Skeletal muscle cell (primary cell): ENCODE results near the gene CCNY.

Source experiments
- DNase-seq: peaks from one replicate; pipeline ENCODE4 v3.0.0-alpha.2; 2010; ENCODE audit warnings: low read depth
- H3K4me3 ChIP-seq: 2 replicates; pipeline ENCODE4 v1.5.1; 2011; ENCODE audit warnings: low read depth, mild to moderate bottlenecking, control low read depth, low read length, moderate library complexity

CCNY gene

GRCh38 chr10:35377050-35377728 is 40.9 kb downstream of the CCNY start:
- no peak overlapping the region for H3K4me3 ChIP-seq

GRCh38 chr10:35378541-35379210 is 42.4 kb downstream of the CCNY start:
- H3K4me3 ChIP-seq, result no peak overlapping the region
- DNase-seq, result peak; percentile 55

More at GRCh38 chr10:35377050-35377728, 40.9 kb downstream of the CCNY start:
- no peak for DNase-seq

GRCh38 chr10:35379226-35380137 is 43.2 kb downstream of the CCNY start:
- DNase-seq, result peak; percentile 88

GRCh38 chr10:35382096-35382495 is 45.8 kb downstream of the CCNY start:
- DNase-seq, result no peak
- no peak overlapping the region for H3K4me3 ChIP-seq

More at GRCh38 chr10:35379226-35380137, 43.2 kb downstream of the CCNY start:
- no peak overlapping the region for H3K4me3 ChIP-seq

- no peak for DNase-seq
- H3K4me3 ChIP-seq, result no peak overlapping the region
Measured at GRCh38 chr10:35384265-35384868, 48.1 kb downstream of the CCNY start.

- no peak overlapping the region for H3K4me3 ChIP-seq
- DNase-seq, result peak; percentile 52
Measured at GRCh38 chr10:35386594-35387174, 50.4 kb downstream of the CCNY start.

- DNase-seq, result peak; percentile 84
Measured at GRCh38 chr10:35387768-35388167, 51.5 kb downstream of the CCNY start.

GRCh38 chr10:35388197-35388596 is 51.9 kb downstream of the CCNY start:
- no peak for DNase-seq
- H3K4me3 ChIP-seq, result no peak overlapping the region

More at GRCh38 chr10:35387768-35388167, 51.5 kb downstream of the CCNY start:
- H3K4me3 ChIP-seq, result no peak overlapping the region

GRCh38 chr10:35388682-35389081 is 52.4 kb downstream of the CCNY start:
- no peak overlapping the region for H3K4me3 ChIP-seq
- DNase-seq, result no peak

- DNase-seq, result no peak
- H3K4me3 ChIP-seq, result no peak overlapping the region
Measured at GRCh38 chr10:35390161-35390840, 54.0 kb downstream of the CCNY start.

GRCh38 chr10:35390843-35391152 is 54.5 kb downstream of the CCNY start:
- H3K4me3 ChIP-seq, result no peak overlapping the region
- DNase-seq, result no peak

GRCh38 chr10:35391153-35391953 is 55.0 kb downstream of the CCNY start:
- DNase-seq, result no peak

GRCh38 chr10:35391954-35392262 is 55.6 kb downstream of the CCNY start:
- H3K4me3 ChIP-seq, result no peak overlapping the region
- no peak for DNase-seq

More at GRCh38 chr10:35391153-35391953, 55.0 kb downstream of the CCNY start:
- H3K4me3 ChIP-seq, result no peak overlapping the region

- H3K4me3 ChIP-seq, result no peak overlapping the region
- DNase-seq, result no peak
Measured at GRCh38 chr10:35392482-35393228, 56.3 kb downstream of the CCNY start.

GRCh38 chr10:35394411-35394851 is 58.1 kb downstream of the CCNY start:
- H3K4me3 ChIP-seq, result no peak overlapping the region
- no peak for DNase-seq

GRCh38 chr10:35394934-35395333 is 58.6 kb downstream of the CCNY start:
- no peak for DNase-seq
- H3K4me3 ChIP-seq, result no peak overlapping the region

GRCh38 chr10:35396560-35397434 is 60.5 kb downstream of the CCNY start:
- no peak for DNase-seq
- no peak overlapping the region for H3K4me3 ChIP-seq
